HG03342 (cell line): ENCODE measurements around the gene ICA1.
"Not testable (repeated sequence)": the region's sequence is repeated elsewhere in the genome, so short reads cannot be mapped to it uniquely, and the experiment has no call there.

Experiments used
- ATAC-seq: cut with Tn5 transposase; IDR thresholded peaks from one replicate; pipeline ENCODE4 v1.9.1; 2021; ENCODE audit warnings: mild to moderate bottlenecking, moderate library complexity; ENCODE audit not compliant: unreplicated experiment

ICA1 gene

GRCh38 chr7:8261711-8262695 lies at the start of gene ICA1:
ICA1 (minus strand) TSS chr7:8262167; CDS start chr7:8235926, 26,241 bp downstream.
- peak; percentile 54 for ATAC-seq

- no peak for ATAC-seq
Measured at GRCh38 chr7:8310876-8311275, 48.9 kb upstream of the ICA1 start.

- no peak for ATAC-seq
Measured at GRCh38 chr7:8305625-8306388, 43.8 kb upstream of the ICA1 start.

- no peak for ATAC-seq
Measured at GRCh38 chr7:8305104-8305503, 43.1 kb upstream of the ICA1 start.

GRCh38 chr7:8303904-8304528 lies 42.0 kb upstream of the ICA1 start:
- ATAC-seq, result no peak

GRCh38 chr7:8297023-8297422 lies 35.1 kb upstream of the ICA1 start:
- not testable (repeated sequence) for ATAC-seq

- no peak for ATAC-seq
Measured at GRCh38 chr7:8296362-8296659, 34.3 kb upstream of the ICA1 start.

- ATAC-seq, result peak; percentile 100
Measured at GRCh38 chr7:8295638-8296361, 33.8 kb upstream of the ICA1 start.

GRCh38 chr7:8291397-8292141 lies 29.6 kb upstream of the ICA1 start:
- ATAC-seq, result no peak

GRCh38 chr7:8290645-8291308 lies 28.8 kb upstream of the ICA1 start:
- ATAC-seq, result no peak

GRCh38 chr7:8286118-8286517 lies 24.2 kb upstream of the ICA1 start:
- no peak for ATAC-seq

GRCh38 chr7:8285155-8285554 lies 23.2 kb upstream of the ICA1 start:
- no peak for ATAC-seq

- ATAC-seq, result no peak
Measured at GRCh38 chr7:8284606-8285005, 22.6 kb upstream of the ICA1 start.

GRCh38 chr7:8283968-8284367 lies 22.0 kb upstream of the ICA1 start:
- ATAC-seq, result no peak

- no peak for ATAC-seq
Measured at GRCh38 chr7:8282871-8283270, 20.9 kb upstream of the ICA1 start.

GRCh38 chr7:8282162-8282561 lies 20.2 kb upstream of the ICA1 start:
- no peak for ATAC-seq

- no peak for ATAC-seq
Measured at GRCh38 chr7:8278183-8278582, 16.2 kb upstream of the ICA1 start.

- ATAC-seq, result no peak
Measured at GRCh38 chr7:8277394-8277982, 15.5 kb upstream of the ICA1 start.

- ATAC-seq, result no peak
Measured at GRCh38 chr7:8274589-8274988, 12.6 kb upstream of the ICA1 start.
